HAP-1 (cell line): ENCODE results near the gene LRATD1.

Experiments used
- DNase-seq, 2 experiments: peaks; one replicate each; pipeline ENCODE4 v3.0.0-alpha.2; 2016 to 2020; ENCODE audit warnings: low spot score in 2 of 2
- H3K27me3 ChIP-seq: fragments of 250-450 bp; sonication (Bioruptor Pico); 2 replicates; pipeline ENCODE4 v1.5.1; 2020; ENCODE audit warnings: low read depth, mild to moderate bottlenecking, moderate library complexity
- H3K36me3 ChIP-seq: fragments of 250-450 bp; sonication (Bioruptor Pico); replicated peaks from 2 replicates; pipeline ENCODE4 v1.5.1; 2020; ENCODE audit warnings: mild to moderate bottlenecking
- H3K4me1 ChIP-seq: fragments of 250-450 bp; sonication (Bioruptor Pico); 2 replicates; pipeline ENCODE4 v1.5.1; 2020; ENCODE audit warnings: mild to moderate bottlenecking
- H3K4me3 ChIP-seq: fragments of 250-450 bp; sonication (Bioruptor Pico); 2 replicates; pipeline ENCODE4 v1.5.1; 2020; ENCODE audit warnings: mild to moderate bottlenecking, moderate library complexity
- H3K9me3 ChIP-seq: fragments of 250-450 bp; sonication (Bioruptor Pico); 2 replicates; pipeline ENCODE4 v1.5.1; 2020; ENCODE audit warnings: mild to moderate bottlenecking, moderate library complexity
- in situ Hi-C: fragments of 300-500 bp; cut with MboI; formaldehyde crosslinking; loops from 3 replicates; pipeline ENCODE4 v1.14.3; 2020; ENCODE audit warnings: low sequenced_read_pairs, inconsistent platforms, mixed read lengths

Gene LRATD1, protein sequence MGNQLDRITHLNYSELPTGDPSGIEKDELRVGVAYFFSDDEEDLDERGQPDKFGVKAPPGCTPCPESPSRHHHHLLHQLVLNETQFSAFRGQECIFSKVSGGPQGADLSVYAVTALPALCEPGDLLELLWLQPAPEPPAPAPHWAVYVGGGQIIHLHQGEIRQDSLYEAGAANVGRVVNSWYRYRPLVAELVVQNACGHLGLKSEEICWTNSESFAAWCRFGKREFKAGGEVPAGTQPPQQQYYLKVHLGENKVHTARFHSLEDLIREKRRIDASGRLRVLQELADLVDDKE

GRCh38 chr2:14632133-14632936 lies at the start of gene LRATD1:
TSS of gene LRATD1 (plus strand) at chr2:14632717. CDS start at chr2:14633980, 1,263 bp downstream.
- Histone ChIP-seq H3K27me3 (peaks cover 3% of the 10 kb centered on the region), H3K9me3 (no peaks in the 10 kb centered on the region), H3K4me1 (peaks cover 6% of the 10 kb centered on the region), H3K36me3 (no peaks in the 10 kb centered on the region), H3K4me3 (no peak within 1 kb of the TSS)
- no peak for DNase-seq
- in situ Hi-C loops, result no loop called here

DNA sequence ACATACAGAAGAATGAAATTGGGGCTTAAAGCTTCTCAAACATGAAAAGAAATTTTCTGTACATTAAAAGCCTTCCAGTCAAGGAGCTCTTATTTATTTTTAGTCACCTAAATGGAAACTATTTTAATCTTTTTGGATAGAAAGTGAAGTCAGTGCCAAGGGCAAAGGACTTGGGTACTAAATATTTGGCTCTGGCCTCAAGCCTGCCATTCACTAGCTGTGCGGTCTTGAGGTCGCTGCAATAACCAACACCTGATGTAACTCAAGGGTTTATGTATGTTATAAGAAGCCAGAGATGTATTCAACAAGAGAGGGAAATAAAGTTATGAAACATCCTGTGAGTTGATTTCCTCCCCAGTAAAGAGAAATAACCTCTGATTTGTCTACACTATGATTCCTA lies 49.5 kb upstream of the LRATD1 start:
- Histone ChIP-seq H3K9me3 (no peaks in the 10 kb centered on the region), H3K4me3 (no peak overlapping the region), H3K4me1 (no peaks in the 10 kb centered on the region), H3K36me3 (no peaks in the 10 kb centered on the region), H3K27me3 (no peaks in the 10 kb centered on the region)
- in situ Hi-C loops, result no loop called here
- DNase-seq, result no peak

DNA sequence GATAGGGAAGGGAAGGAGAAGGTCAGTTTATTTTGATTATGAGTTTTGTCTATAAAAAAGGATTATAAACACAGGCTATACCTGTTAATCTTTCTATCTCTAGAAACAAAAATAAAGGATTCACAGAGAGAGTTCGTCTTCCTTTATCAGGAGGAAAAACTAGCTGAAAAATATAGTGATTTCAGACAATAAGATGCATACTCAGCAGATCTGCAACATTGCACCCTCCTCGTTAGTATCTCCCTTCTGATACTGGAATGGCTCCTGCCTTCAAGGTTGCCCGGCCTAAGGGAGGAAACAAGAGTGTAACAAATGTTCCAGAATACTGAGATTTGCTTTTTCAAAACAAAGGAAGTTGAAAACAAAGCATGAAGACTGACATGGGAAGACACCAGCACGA lies 48.7 kb upstream of the LRATD1 start:
- Histone ChIP-seq H3K4me1 (no peaks in the 10 kb centered on the region), H3K36me3 (no peaks in the 10 kb centered on the region), H3K27me3 (no peaks in the 10 kb centered on the region), H3K4me3 (no peak overlapping the region), H3K9me3 (no peaks in the 10 kb centered on the region)
- in situ Hi-C loops, result no loop called here
- no peak for DNase-seq

- no peaks in the 10 kb centered on the region for H3K36me3 ChIP-seq
- H3K9me3 ChIP-seq, result no peaks in the 10 kb centered on the region
- no peak for DNase-seq
- no peak overlapping the region for H3K4me3 ChIP-seq
- H3K4me1 ChIP-seq, result no peaks in the 10 kb centered on the region
- H3K27me3 ChIP-seq, result no peaks in the 10 kb centered on the region
- in situ Hi-C loops, result no loop called here
Measured at GRCh38 chr2:14587119-14587518, 45.4 kb upstream of the LRATD1 start.

GRCh38 chr2:14601156-14601770 lies 31.3 kb upstream of the LRATD1 start:
- Histone ChIP-seq H3K4me3 (no peak overlapping the region), H3K9me3 (no peaks in the 10 kb centered on the region), H3K36me3 (no peaks in the 10 kb centered on the region), H3K27me3 (peaks cover 2% of the 10 kb centered on the region), H3K4me1 (no peaks in the 10 kb centered on the region)
- DNase-seq, result no peak
- in situ Hi-C loops, result no loop called here

DNA sequence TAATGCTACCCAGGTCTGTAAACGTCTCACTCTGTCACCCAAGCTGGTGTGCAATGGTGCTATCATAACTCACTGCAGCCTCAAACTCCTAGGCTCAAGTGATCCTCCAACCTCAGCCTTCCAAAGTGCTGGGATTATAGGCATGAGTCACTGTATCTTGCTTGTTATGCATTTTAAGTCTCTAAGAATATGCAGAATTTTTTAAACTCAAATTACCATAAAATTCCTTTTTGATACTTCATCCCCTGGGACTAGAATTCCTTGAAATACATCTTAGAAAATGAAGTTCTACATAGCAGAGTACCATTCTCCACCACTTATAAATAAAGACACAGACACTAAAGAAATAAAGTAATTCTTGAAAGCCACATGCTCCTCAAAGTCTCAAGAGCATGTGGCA lies 30.2 kb upstream of the LRATD1 start:
- H3K4me1 ChIP-seq, result no peaks in the 10 kb centered on the region
- in situ Hi-C loops, result no loop called here
- H3K27me3 ChIP-seq, result peaks cover 2% of the 10 kb centered on the region
- no peak overlapping the region for H3K4me3 ChIP-seq
- DNase-seq, result no peak
- H3K9me3 ChIP-seq, result no peaks in the 10 kb centered on the region
- H3K36me3 ChIP-seq, result no peaks in the 10 kb centered on the region

GRCh38 chr2:14603676-14604075 lies 28.8 kb upstream of the LRATD1 start:
- Histone ChIP-seq H3K9me3 (no peaks in the 10 kb centered on the region), H3K4me3 (no peak overlapping the region), H3K36me3 (no peaks in the 10 kb centered on the region), H3K4me1 (no peaks in the 10 kb centered on the region), H3K27me3 (peaks cover 2% of the 10 kb centered on the region)
- in situ Hi-C loops, result no loop called here
- DNase-seq, result no peak

- no peak for DNase-seq
- Histone ChIP-seq H3K9me3 (no peaks in the 10 kb centered on the region), H3K36me3 (no peaks in the 10 kb centered on the region), H3K27me3 (no peaks in the 10 kb centered on the region; the same call in 1 of the 2 replicates), H3K4me1 (no peaks in the 10 kb centered on the region), H3K4me3 (no peak overlapping the region)
- in situ Hi-C loops, result no loop called here
Measured at GRCh38 chr2:14608245-14608644, 24.3 kb upstream of the LRATD1 start.

DNA sequence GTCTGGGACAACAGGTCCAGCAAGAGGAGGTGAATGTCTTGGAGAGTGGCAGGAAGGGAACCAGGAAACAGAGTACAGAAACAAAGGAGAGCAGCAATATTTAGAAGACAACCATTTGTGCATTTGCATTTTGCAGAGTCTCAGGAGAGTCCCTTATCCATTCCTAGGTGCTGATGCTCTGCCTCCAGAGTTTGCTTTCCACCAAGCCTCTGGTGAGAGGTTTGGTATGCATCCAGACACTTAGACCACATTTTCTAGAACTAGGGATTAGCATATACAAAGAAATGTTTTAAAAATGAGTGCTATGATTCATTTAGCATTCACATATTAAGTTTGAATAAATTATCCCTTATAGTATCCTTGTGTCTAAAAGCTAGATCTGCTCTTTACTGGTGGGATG lies 18.5 kb upstream of the LRATD1 start:
- Histone ChIP-seq H3K4me1 (no peaks in the 10 kb centered on the region), H3K36me3 (no peaks in the 10 kb centered on the region), H3K4me3 (no peak overlapping the region), H3K9me3 (no peaks in the 10 kb centered on the region), H3K27me3 (no peaks in the 10 kb centered on the region)
- DNase-seq, result no peak
- in situ Hi-C loops, result no loop called here

GRCh38 chr2:14615121-14615520 lies 17.4 kb upstream of the LRATD1 start:
- no peak for DNase-seq
- Histone ChIP-seq H3K9me3 (no peaks in the 10 kb centered on the region), H3K4me3 (no peak overlapping the region), H3K27me3 (no peaks in the 10 kb centered on the region), H3K4me1 (no peaks in the 10 kb centered on the region), H3K36me3 (no peaks in the 10 kb centered on the region)
- in situ Hi-C loops, result no loop called here

DNA sequence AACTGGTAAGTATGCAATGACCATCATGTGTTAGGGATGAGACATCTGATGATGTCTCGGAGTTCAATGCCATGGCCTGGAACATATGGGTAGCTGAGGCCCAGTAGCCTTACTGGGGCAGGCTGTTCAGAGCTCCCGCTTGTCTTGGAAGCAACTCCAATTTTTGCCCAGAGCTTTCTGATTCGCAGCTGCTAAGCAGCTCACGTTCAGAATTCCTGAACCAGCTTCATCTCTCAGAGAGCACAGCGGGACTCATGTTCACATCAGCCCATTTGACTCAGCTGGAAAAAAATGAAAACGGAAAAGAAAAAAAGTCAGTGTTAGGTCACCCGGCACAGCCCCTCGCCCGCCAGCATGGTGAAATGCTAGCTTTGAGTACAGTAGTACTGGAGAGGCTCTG lies 16.8 kb upstream of the LRATD1 start:
- H3K4me3 ChIP-seq, result no peak overlapping the region
- in situ Hi-C loops, result no loop called here
- no peaks in the 10 kb centered on the region for H3K27me3 ChIP-seq

DNA sequence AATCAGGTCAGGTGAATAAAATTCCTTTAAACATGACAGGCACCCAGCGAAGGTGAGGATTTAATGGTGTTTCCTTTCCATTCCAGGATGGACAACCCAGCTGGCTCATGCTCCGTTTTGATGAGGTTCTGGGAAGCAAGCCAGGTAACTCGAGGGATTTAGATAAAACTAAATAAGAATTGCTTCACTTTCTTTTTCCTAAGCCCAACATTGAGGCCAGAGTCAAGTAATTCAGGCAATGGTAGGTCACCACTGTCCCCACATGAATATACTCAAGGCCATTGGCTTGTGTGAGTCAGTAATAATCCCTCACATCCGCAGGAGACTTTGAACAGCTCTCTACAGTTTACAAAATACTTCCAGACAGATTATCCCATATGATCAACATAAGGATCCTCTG lies 16.2 kb upstream of the LRATD1 start:
- no peak for DNase-seq
- Histone ChIP-seq H3K4me3 (no peak overlapping the region), H3K27me3 (no peaks in the 10 kb centered on the region), H3K4me1 (no peaks in the 10 kb centered on the region), H3K36me3 (no peaks in the 10 kb centered on the region), H3K9me3 (no peaks in the 10 kb centered on the region)
- in situ Hi-C loops, result no loop called here

More for the DNA sequence above, 16.8 kb upstream of the LRATD1 start:
- Histone ChIP-seq H3K4me1 (no peaks in the 10 kb centered on the region), H3K36me3 (no peaks in the 10 kb centered on the region), H3K9me3 (no peaks in the 10 kb centered on the region)
- no peak for DNase-seq

- in situ Hi-C loops, result no loop called here
- Histone ChIP-seq H3K36me3 (no peaks in the 10 kb centered on the region), H3K4me1 (no peaks in the 10 kb centered on the region), H3K27me3 (no peaks in the 10 kb centered on the region), H3K4me3 (no peak overlapping the region), H3K9me3 (no peaks in the 10 kb centered on the region)
- DNase-seq, result no peak
Measured at GRCh38 chr2:14616950-14617349, 15.6 kb upstream of the LRATD1 start.

GRCh38 chr2:14619441-14619840 lies 13.1 kb upstream of the LRATD1 start:
- DNase-seq, result no peak
- Histone ChIP-seq H3K36me3 (no peaks in the 10 kb centered on the region), H3K4me3 (no peak overlapping the region), H3K4me1 (no peaks in the 10 kb centered on the region), H3K27me3 (no peaks in the 10 kb centered on the region), H3K9me3 (no peaks in the 10 kb centered on the region)
- in situ Hi-C loops, result no loop called here
